ENCODE measurements around the gene LAMB1.

GRCh38 chr7:108046952-108047506 lies 44.1 kb upstream of the LAMB1 start:
- TF ChIP-seq POLR2A (IDR thresholded peaks at IDR 0.05; ENCODE audit: low read length) = no peak
- TF ChIP-seq GATA1 (IDR thresholded peaks at IDR 0.05; ENCODE audit: low read depth, low read length) = no peak

Measured in erythroblast (primary cell).